TTC549 (cell line): ENCODE results near the gene CHCHD6.

Source experiments
- FAIRE-seq: peaks from 2 replicates; lab custom pipeline; 2012; peaks lifted over from hg19 to GRCh38; lab: Jason Lieb, UNC

The CHCHD6 gene

DNA sequence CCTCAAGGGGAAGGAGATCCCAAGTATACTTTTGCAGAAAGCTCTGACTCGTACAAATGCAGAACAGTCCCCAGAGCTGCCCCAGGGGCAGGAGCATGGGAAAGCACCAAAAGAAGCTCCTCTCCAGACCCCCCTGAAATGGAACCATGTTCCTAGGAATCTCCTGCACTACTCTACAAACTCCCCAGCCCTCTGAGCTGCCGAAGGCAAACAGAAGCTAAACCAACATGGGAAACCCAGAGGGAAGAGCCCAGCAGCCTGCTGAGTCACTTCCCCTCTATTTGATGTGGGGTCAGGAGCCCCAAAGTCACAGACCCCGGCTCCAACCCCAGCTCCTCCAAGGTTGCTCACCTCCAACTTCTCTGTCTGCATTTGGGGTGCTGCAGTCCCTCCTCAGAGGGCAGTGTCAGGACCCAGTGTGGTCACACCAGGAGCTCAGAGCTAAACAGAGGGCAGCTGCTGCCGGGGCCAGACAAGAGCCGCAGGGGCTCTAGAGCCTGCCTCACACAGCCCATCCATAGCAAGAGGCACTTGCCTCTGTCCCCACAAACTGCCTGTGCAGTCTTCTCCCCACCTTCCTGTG is 275.1 kb downstream of the CHCHD6 start:
- FAIRE-seq: no peak

DNA sequence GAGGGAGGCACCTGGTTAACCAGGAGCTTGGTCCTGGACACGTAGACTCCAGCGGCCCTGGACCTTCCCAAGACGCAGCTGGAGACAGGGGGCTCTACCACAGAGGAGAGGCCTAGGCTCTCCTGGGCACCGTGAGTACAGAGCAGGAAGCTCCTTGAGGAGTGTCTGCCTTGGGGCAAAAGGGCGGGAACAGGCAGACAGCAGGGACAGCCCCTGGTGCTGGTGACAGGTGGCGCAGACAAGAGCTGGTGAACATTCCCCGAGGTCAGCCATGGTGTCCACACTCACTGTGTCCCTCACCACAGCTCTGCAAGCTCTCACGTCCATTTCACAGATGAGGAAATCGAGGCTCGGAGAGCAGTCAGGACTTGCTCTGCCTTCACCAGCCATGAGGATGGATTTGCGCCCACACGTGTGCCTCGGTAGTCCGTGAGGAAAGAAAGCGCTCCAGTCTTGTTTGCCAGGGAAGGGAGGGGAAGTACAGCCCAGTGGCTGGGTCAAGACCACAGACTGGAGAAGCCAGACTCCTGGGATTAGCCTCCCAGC is 276.3 kb downstream of the CHCHD6 start:
- FAIRE-seq: no peak

DNA sequence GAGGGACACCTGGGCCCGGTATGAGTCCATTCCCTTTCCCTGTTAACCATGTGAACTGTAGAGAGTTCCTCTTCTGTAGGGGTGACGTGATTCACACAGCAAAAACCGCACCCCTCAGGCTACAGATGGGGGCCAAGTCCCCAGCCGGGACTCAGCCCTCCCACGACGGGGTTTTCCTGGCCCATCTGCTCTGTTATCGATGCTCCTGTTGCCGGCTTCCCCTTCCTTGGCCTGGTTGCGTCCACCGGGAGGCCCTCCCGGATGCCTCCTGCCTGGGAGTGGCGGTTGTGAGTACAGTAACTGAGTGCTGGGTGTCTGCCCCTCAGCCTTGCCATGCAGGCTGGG is 278.1 kb downstream of the CHCHD6 start:
- FAIRE-seq: no peak

DNA sequence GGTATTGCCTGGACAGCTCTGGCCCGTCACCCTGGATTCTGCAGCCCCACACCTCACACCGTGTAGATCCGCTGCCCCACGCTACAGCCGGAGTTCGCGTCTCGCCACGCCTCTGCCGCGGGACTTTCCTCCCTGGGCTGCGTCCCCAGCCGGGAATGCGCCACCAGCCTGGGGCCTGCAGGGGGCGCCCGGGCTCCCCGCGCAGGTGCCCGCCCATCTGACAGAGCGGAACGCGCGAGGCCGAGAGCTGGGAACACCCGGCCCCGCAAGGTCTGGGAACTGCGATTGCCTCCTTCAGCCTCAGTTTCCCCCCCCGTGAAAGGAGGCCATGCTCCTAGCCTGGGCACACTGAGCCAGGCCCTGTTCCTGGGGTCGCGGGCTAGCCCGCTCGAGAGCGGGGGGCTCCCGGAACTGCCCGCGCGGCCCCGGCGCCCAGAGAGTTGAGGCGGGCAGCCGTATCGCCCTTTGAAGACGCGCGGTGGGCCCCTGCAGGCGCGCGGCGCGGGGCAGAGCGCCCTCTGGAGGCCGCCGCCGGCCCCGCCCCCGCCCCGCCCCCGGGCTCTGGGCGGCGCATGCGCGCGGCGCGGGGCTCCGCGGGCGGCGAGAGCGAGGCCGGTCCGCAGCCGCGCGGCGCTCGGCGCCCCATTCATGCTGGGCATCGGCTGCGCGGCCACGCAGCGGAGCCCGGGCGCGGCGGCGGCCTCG is 278.6 kb downstream of the CHCHD6 start, which contains the start of gene PLXNA1:
TSS of gene PLXNA1 (plus strand) at position 645 of the 705 bp plus-strand sequence. CDS start 5,479 bp downstream, outside the sequence.
- no peak for FAIRE-seq

DNA sequence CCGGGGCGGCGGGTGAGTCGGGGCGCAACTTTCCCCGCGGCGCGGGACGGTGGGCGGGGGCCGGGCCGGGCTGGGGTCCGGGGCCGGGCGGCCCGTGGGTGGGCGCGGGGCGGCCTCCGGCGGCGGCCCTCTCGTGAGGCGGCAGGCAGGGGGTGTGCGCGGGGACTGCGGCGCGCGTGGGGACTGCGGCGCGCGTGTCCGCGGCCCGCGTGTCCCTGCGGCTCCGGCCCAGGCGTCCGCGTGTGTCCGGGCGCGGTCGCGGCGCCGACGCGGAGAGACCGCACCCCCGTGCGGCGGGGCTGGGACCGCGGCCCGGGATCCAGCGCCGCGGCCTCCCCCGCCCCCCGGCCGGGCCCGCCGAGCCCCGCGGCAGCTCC is 279.2 kb downstream of the CHCHD6 start:
- no peak for FAIRE-seq

DNA sequence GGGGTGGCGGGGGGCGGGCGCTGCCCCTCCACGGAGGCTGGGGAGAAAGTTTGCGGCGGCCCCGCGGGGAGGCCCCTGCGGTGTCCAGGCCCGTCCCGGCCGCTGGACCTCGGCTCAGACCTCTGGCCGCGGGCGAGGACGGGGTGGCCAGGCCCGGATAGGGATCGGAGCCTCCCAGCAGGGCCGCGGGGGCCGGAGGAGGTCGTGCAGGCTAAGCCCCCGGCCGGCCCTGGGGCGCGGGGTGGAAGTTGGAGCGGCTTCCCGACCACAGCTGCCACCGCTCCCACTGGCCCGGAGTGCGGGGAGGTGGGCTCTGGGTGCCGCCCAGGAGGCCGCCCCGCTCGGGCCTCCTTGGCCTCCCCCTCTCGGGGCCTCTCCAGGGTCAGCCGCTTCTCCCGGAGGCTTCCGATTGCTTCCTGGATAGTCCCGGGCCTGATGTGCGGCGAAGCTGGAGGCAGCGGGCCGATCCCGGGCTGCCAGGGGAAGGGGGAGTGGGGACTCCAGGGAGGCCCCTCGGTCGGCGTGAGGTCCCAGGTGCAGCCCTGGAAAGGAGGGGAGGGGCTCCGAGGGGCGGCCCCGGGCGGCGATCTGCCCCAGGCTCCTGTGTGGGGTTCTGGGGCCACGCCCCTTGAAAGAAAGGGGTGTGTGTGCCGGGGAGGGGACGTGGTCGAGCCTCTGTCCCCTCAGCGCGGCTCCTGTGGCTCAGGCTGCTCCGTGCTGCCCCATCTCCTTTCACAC is 279.8 kb downstream of the CHCHD6 start:
- FAIRE-seq: no peak

DNA sequence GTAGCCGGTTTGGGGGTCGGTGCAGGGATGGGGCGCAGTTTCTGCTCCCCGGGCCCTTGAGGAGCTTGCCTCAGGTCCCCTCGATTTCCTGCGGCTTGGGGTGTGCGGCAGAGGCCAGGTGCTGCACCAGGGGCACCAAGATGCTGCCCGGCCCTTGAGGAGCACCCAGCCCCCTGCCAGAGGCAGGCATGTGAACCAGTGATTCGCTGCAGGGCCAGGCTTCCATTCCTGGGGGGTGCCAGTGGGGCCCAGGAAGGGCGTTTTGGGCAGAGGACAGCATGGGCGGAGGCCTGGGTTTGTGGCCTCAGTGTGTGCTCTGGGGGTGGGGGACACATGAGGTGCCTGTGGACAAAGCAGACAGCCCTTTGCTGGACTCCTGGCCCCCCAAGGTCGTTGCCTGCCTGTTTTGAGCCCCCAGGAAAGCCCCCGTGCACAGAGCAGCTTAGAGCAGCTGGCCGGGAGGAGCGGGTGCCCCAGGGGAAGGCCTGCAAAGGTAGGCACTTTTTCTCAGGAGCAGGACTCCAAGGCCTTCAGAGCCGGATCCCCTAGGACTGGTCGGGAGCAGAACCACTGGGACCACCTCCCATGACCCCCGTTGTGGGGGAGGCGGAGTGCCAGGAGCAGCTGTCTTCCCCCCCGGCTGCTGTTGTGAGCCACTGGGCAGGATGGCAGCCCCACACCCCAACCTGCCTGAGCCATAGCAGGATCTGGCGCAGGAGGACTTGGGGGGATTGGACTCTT is 280.5 kb downstream of the CHCHD6 start:
- FAIRE-seq: no peak

DNA sequence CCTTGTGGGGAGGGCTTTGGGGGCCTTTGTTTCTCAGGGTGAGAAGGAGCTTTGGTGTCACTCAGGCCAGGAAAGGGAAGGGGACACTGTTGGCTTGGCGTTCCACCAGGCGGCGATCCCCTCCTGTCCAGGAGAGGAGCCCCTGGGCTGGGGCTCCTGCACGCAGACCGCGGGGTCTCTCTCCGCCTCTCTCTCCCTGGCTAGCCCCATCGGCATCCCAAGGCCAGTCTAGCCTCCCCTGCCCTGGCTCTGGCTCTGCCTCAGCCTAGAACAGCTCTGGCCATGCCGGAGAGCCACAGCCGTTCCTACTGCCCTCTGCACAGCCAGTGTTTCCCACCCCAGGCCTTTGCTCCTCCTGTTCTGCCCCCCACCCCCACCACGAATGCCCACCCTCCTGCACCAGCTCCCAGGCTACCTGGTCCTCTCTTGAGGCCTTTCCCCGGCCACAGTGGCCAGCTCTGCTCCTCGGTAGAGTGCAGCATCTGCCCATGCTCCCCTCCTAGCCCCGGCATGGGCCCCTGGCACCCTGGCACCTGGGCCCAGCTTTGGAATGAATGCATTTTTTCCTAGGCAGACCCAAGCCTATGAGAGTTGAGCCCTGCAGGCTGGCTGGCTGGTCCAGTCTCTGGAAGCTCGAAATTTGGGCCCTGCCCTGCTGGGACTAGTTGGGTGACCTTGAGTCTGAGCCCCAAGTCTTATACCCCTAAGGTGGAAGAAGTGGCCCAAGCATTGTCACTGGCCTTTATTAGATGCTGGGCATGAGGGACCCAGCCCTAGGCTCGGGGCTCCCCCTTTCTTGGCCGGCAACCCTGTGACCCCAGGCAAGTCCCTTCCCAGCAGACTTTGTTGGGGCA is 281.3 kb downstream of the CHCHD6 start:
- no peak for FAIRE-seq

DNA sequence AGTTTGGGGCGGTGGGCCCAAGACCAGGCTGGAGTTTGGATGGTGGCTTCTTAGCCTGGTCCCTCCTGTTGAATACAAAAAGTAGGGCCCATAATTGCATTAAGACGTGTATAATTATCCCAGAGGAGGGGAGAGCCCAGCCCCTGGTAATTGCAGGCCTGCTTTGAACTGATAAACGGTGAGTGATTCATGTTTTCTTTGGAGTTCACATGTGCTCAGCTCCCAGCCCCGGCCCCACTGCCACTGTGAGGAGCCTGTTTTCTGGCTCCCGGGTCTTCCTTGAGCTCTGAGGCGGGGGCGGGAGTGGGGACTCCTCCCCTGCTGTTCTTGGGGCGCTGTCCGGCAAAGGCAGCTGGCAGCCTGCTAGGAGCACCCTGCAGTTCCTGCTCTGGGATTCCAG is 282.0 kb downstream of the CHCHD6 start:
- FAIRE-seq: no peak

DNA sequence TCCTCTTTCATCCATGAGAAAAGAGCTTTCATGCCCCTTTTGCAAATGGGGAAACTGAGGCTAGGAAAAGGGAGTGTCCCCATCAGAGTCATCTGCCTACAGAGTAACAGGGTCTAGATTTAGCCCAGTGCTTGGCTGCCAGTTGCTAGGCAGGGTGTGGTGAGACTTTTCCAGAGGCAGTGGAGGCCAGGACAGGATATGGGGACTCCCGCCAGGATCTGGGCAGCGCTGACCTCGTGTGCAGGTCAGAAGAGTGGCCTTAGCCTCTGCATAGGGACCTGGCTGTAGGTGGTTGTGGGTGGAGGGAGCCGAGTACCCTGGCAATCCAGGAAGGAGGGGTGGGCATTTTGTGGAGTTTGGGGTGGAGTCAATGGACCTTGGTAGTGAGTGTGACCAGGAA is 283.1 kb downstream of the CHCHD6 start:
- no peak for FAIRE-seq

DNA sequence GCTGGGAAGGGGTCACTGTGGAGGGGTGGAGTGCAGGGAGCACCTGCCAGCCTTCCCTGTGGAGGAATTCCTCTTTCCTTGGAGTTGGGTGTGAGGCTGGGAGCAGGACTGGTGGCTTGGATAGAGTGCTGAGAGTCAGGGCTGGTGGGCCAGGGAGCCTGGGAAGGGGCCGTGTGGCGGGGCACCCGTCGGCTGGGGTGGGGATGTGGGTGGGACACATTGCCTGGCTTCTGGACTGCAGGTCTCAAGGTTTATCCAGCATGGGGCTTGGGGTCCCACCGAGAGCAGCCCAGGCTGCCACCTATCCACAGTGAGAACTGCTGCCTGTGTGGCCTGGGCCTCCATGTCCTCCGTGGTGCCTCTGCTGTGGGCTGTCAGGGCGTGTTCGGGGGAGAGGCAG is 283.6 kb downstream of the CHCHD6 start:
- FAIRE-seq: no peak

DNA sequence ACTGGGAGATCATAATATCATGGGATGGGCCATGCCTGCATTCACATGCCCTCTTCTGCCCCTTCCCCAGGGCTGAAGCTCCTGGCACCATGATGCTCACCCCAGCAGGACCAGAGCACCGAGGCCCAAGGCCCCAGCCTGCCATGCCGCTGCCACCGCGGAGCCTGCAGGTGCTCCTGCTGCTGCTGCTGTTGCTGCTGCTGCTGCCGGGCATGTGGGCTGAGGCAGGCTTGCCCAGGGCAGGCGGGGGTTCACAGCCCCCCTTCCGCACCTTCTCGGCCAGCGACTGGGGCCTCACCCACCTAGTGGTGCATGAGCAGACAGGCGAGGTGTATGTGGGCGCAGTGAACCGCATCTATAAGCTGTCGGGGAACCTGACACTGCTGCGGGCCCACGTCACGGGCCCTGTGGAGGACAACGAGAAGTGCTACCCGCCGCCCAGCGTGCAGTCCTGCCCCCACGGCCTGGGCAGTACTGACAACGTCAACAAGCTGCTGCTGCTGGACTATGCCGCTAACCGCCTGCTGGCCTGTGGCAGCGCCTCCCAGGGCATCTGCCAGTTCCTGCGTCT is 284.5 kb downstream of the CHCHD6 start:
- FAIRE-seq: no peak

DNA sequence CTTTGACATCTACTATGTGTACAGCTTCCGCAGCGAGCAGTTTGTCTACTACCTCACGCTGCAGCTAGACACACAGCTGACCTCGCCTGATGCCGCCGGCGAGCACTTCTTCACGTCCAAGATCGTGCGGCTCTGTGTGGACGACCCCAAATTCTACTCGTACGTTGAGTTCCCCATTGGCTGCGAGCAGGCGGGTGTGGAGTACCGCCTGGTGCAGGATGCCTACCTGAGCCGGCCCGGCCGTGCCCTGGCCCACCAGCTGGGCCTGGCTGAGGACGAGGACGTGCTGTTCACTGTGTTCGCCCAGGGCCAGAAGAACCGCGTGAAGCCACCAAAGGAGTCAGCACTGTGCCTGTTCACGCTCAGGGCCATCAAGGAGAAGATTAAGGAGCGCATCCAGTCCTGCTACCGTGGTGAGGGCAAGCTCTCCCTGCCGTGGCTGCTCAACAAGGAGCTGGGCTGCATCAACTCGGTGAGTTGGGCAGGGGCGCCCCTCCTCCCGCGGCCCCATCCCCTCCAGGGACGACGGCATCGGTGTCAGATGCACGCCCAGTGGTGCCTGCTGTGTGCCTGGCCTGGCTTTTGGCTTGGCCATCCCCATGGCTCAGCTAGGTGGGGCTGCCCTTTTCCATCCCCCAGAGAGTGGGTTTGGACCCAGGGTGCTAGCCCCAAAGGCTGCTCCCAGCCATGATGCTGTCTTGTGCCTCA is 285.4 kb downstream of the CHCHD6 start:
- FAIRE-seq: no peak

DNA sequence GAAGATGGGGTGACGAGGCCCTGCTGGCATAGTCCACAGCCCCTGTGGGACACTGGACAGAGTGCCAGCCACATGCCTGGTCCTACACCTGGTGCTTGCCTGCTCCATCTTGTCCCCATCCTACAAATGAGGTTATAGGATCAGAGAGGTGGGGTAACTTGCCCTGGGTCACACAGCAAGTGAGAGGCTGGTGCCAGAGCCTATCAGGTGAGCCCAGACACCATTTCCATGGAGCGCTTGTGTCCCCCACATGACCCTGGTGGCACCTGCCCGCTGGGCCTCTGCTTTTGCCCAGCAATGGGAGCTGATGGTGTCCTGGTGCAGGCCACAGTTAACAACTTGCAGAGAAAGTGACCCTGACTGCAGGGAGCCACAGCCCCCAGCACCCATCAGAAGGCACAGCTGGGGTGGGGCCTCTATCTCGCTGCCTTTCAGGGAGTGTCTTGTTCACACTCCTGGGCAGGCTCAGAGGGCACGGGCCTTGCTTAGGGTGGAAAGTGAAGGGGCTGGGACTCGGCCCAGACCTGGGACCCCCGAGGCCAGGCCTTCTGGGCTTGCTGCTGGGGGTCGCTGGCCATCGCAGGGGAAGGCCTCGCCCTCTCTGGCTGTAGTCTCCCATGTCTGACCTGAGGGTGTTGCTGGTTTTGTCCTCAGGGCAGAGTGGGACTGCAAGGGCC is 286.1 kb downstream of the CHCHD6 start:
- no peak for FAIRE-seq

DNA sequence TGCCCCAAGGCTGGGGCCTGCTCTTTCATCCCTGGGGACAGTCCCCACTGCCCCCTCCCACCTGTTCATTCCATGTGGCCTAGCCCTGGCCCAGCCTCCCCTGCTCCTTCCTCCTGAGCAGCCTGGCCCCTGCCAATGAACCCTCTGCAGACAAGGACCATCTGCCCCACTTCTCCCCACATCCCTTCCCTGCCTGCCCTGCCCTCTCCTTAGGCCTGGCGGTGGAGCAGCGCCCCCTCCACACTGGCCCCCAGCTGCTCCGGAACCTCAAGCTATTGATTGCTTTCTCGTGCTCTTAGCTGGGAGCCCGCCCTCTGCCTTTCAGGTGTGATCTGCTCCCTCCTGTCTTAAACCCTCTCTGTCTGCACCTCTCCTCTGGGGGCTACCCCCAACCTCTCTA is 286.9 kb downstream of the CHCHD6 start:
- no peak for FAIRE-seq

DNA sequence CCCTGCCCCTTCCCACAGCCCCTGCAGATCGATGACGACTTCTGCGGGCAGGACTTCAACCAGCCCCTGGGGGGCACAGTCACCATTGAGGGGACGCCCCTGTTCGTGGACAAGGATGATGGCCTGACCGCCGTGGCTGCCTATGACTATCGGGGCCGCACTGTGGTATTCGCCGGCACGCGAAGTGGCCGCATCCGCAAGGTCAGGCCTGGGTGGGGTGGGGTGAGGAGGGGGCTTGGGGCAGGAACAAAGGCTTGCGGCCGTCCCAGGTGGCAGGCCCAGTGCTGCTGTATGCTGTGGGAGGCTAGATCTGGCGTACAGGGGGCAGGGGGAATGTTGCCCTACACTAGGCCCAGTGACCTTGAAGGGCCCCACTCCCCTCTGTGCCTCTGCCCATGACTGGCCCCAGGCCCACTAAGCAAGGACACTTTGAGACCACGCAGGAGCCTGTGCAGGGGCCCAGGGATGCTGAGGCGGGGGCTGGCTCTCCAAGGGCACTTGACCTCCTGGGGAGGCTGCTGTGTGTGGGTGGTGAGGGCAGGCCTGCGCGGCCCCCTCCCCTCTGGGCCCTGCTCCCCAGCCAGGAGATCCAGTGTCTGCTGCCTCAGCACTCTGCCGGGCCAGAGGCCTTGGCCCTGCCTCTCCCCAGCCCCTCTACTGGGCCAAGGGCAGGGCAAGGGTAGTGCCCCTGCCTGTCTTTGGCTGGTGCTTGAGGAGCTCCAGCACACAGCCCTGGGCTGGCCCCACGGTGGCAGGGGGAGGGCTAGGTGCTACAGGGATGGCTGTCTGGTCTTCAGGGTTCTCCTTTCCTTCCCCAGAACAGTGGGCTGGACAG is 287.5 kb downstream of the CHCHD6 start:
- no peak for FAIRE-seq

DNA sequence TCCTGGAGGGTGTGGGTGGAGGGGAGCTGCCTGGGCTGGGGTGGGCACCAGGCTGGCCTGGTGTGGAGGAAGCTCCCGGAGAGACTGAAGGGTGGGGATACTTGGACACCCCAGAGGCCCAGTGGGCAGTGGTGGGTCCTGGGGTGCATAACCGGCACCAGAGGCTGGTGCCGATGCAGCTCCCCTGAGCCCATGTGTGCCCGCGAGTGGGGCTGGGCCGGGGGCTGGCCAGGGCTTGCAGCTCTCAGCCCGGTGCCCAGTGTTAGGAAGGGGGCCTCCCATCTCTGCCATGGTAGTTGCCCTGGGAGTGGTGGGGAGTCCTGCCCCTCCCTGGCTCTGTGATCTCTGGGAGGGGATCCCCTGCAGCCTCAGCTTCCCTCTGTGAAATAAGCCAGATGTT is 288.2 kb downstream of the CHCHD6 start:
- FAIRE-seq: no peak

DNA sequence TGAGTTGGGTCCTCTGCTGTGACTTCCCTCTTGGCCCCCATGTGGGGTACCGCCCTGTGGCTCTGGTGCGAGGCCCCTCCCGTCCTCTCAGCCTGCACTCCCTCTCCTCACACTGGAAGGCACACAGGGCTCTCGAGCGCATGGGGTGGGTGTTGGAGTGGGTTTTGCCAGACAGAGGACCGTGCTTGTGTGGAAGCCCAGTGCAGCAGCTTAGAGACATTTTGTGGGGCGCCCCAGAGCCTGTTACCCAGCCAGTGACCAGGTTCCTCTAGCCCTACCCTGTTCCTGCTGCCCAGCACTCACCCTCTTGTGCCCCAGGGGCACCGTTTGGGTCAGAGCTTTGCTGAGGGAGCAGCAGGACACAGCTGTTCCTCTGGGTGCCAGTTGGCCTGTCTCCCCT is 288.7 kb downstream of the CHCHD6 start:
- no peak for FAIRE-seq

DNA sequence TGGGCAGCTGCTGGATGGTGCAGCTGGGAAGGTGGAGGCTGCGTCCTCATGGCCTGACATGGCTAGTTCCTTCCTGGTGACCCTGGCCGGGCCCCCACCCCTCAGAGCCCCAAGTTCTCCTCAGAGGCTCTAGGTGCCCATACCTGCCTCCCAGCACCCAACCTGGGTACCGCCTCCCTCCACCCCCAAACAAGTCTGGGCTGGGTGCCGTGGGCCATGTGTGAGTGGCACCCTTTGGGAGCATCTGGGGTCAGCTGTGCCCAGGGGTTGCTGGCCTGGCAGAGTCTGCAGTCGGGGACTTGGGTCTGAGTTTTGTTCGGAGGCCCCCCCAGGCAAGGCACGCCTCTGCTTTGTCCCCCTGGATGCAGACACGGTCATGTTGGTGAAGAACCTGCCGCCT is 289.4 kb downstream of the CHCHD6 start:
- no peak for FAIRE-seq
